Measurements from ENCODE around the gene TANC1.

The TANC1 gene

GRCh38 chr2:159010963-159011362 is 42.5 kb downstream of the TANC1 start:
- H3K36me3 Mint-ChIP-seq, result peaks cover 4% of the 10 kb centered on the region
- no peak overlapping the region for H3K4me3 Mint-ChIP-seq
- H3K27ac Mint-ChIP-seq, result no peak overlapping the region
- DNase-seq (ENCODE audit: low spot score in 2 of 2), result no peak
- ATAC-seq (ENCODE audit: low read depth), result no peak
- no peaks in the 10 kb centered on the region for H3K4me1 Mint-ChIP-seq
- H3K9me3 Mint-ChIP-seq, result peaks cover 13% of the 10 kb centered on the region
- H3K27me3 Mint-ChIP-seq, result peaks cover 3% of the 10 kb centered on the region

GRCh38 chr2:159012142-159012541 is 43.7 kb downstream of the TANC1 start:
- no peak for ATAC-seq (ENCODE audit: low read depth)
- Mint-ChIP-seq H3K4me1 (no peaks in the 10 kb centered on the region), H3K36me3 (peaks cover 7% of the 10 kb centered on the region)

GRCh38 chr2:159013103-159013502 is 44.7 kb downstream of the TANC1 start:
- H3K4me1 Mint-ChIP-seq, result no peaks in the 10 kb centered on the region
- DNase-seq (ENCODE audit: low spot score in 2 of 2) (no peak), ATAC-seq (ENCODE audit: low read depth) (no peak)
- peaks cover 3% of the 10 kb centered on the region for H3K27me3 Mint-ChIP-seq
- H3K27ac Mint-ChIP-seq, result no peak overlapping the region
- H3K9me3 Mint-ChIP-seq, result peaks cover 19% of the 10 kb centered on the region
- H3K4me3 Mint-ChIP-seq, result no peak overlapping the region
- peaks cover 7% of the 10 kb centered on the region for H3K36me3 Mint-ChIP-seq

More at GRCh38 chr2:159012142-159012541, 43.7 kb downstream of the TANC1 start:
- Mint-ChIP-seq H3K27ac (no peak overlapping the region), H3K27me3 (peaks cover 3% of the 10 kb centered on the region), H3K9me3 (peaks cover 19% of the 10 kb centered on the region), H3K4me3 (no peak overlapping the region)
- no peak for DNase-seq (ENCODE audit: low spot score in 2 of 2)

- peaks cover 7% of the 10 kb centered on the region for H3K36me3 Mint-ChIP-seq
- H3K9me3 Mint-ChIP-seq, result peaks cover 21% of the 10 kb centered on the region
- DNase-seq (ENCODE audit: low spot score in 2 of 2) (no peak), ATAC-seq (ENCODE audit: low read depth) (no peak)
- H3K27ac Mint-ChIP-seq, result no peak overlapping the region
- H3K4me1 Mint-ChIP-seq, result no peaks in the 10 kb centered on the region
- no peak overlapping the region for H3K4me3 Mint-ChIP-seq
- no peaks in the 10 kb centered on the region for H3K27me3 Mint-ChIP-seq
Measured at GRCh38 chr2:159015174-159015573, 46.7 kb downstream of the TANC1 start.

GRCh38 chr2:159015823-159016222 is 47.4 kb downstream of the TANC1 start:
- H3K27ac Mint-ChIP-seq, result no peak overlapping the region
- H3K27me3 Mint-ChIP-seq, result no peaks in the 10 kb centered on the region
- ATAC-seq (ENCODE audit: low read depth) (no peak), DNase-seq (ENCODE audit: low spot score in 2 of 2) (no peak)
- no peaks in the 10 kb centered on the region for H3K4me1 Mint-ChIP-seq
- H3K4me3 Mint-ChIP-seq, result no peak overlapping the region
- peaks cover 7% of the 10 kb centered on the region for H3K36me3 Mint-ChIP-seq
- H3K9me3 Mint-ChIP-seq, result peaks cover 21% of the 10 kb centered on the region

- Mint-ChIP-seq H3K36me3 (peaks cover 7% of the 10 kb centered on the region), H3K27me3 (no peaks in the 10 kb centered on the region), H3K27ac (no peak overlapping the region), H3K9me3 (peaks cover 21% of the 10 kb centered on the region), H3K4me1 (no peaks in the 10 kb centered on the region), H3K4me3 (no peak overlapping the region)
- ATAC-seq (ENCODE audit: low read depth), result no peak
- DNase-seq (ENCODE audit: low spot score in 2 of 2), result no peak
Measured at GRCh38 chr2:159017837-159018236, 49.4 kb downstream of the TANC1 start.

GRCh38 chr2:159019021-159019420 is 50.6 kb downstream of the TANC1 start:
- Mint-ChIP-seq H3K4me1 (no peaks in the 10 kb centered on the region), H3K27me3 (no peaks in the 10 kb centered on the region), H3K4me3 (no peak overlapping the region)

GRCh38 chr2:159022019-159022418 is 53.6 kb downstream of the TANC1 start:
- Mint-ChIP-seq H3K27ac (no peak overlapping the region), H3K27me3 (no peaks in the 10 kb centered on the region), H3K4me3 (no peak overlapping the region), H3K36me3 (no peaks in the 10 kb centered on the region), H3K4me1 (no peaks in the 10 kb centered on the region), H3K9me3 (peaks cover 3% of the 10 kb centered on the region)
- ATAC-seq (ENCODE audit: low read depth) (no peak), DNase-seq (ENCODE audit: low spot score in 2 of 2) (no peak)

More at GRCh38 chr2:159019021-159019420, 50.6 kb downstream of the TANC1 start:
- Mint-ChIP-seq H3K9me3 (peaks cover 18% of the 10 kb centered on the region), H3K36me3 (peaks cover 7% of the 10 kb centered on the region), H3K27ac (no peak overlapping the region)
- DNase-seq (ENCODE audit: low spot score in 2 of 2), result no peak
- no peak for ATAC-seq (ENCODE audit: low read depth)

GRCh38 chr2:159026170-159026569 is 57.7 kb downstream of the TANC1 start:
- H3K4me1 Mint-ChIP-seq, result no peaks in the 10 kb centered on the region
- no peaks in the 10 kb centered on the region for H3K9me3 Mint-ChIP-seq
- no peak overlapping the region for H3K27ac Mint-ChIP-seq

GRCh38 chr2:159028776-159029175 is 60.3 kb downstream of the TANC1 start:
- Mint-ChIP-seq H3K4me3 (no peak overlapping the region), H3K36me3 (no peaks in the 10 kb centered on the region), H3K9me3 (no peaks in the 10 kb centered on the region), H3K27ac (no peak overlapping the region), H3K27me3 (peaks cover 1% of the 10 kb centered on the region), H3K4me1 (no peaks in the 10 kb centered on the region)
- no peak for DNase-seq (ENCODE audit: low spot score in 2 of 2)
- ATAC-seq (ENCODE audit: low read depth), result no peak

More at GRCh38 chr2:159026170-159026569, 57.7 kb downstream of the TANC1 start:
- Mint-ChIP-seq H3K36me3 (no peaks in the 10 kb centered on the region), H3K27me3 (peaks cover 1% of the 10 kb centered on the region), H3K4me3 (no peak overlapping the region)
- no peak for DNase-seq (ENCODE audit: low spot score in 2 of 2)
- no peak for ATAC-seq (ENCODE audit: low read depth)

GRCh38 chr2:159029936-159030335 is 61.5 kb downstream of the TANC1 start:
- Mint-ChIP-seq H3K4me3 (no peak overlapping the region), H3K4me1 (no peaks in the 10 kb centered on the region), H3K27ac (no peak overlapping the region), H3K9me3 (no peaks in the 10 kb centered on the region), H3K27me3 (peaks cover 1% of the 10 kb centered on the region), H3K36me3 (no peaks in the 10 kb centered on the region)
- no peak for DNase-seq (ENCODE audit: low spot score in 2 of 2)
- no peak for ATAC-seq (ENCODE audit: low read depth)

GRCh38 chr2:159030674-159031380 is 62.4 kb downstream of the TANC1 start:
- ATAC-seq (ENCODE audit: low read depth) (no peak), DNase-seq (ENCODE audit: low spot score in 2 of 2) (no peak)
- no peak overlapping the region for H3K4me3 Mint-ChIP-seq
- H3K36me3 Mint-ChIP-seq, result no peaks in the 10 kb centered on the region
- H3K4me1 Mint-ChIP-seq, result no peaks in the 10 kb centered on the region
- no peaks in the 10 kb centered on the region for H3K9me3 Mint-ChIP-seq
- no peak overlapping the region for H3K27ac Mint-ChIP-seq
- H3K27me3 Mint-ChIP-seq, result peaks cover 1% of the 10 kb centered on the region

- DNase-seq (ENCODE audit: low spot score in 2 of 2) (no peak), ATAC-seq (ENCODE audit: low read depth) (no peak)
- H3K9me3 Mint-ChIP-seq, result no peaks in the 10 kb centered on the region
- no peak overlapping the region for H3K27ac Mint-ChIP-seq
- H3K27me3 Mint-ChIP-seq, result peaks cover 1% of the 10 kb centered on the region
- H3K4me3 Mint-ChIP-seq, result no peak overlapping the region
- no peaks in the 10 kb centered on the region for H3K4me1 Mint-ChIP-seq
- no peaks in the 10 kb centered on the region for H3K36me3 Mint-ChIP-seq
Measured at GRCh38 chr2:159032146-159032545, 63.7 kb downstream of the TANC1 start.

GRCh38 chr2:159032580-159032979 is 64.1 kb downstream of the TANC1 start:
- no peak overlapping the region for H3K4me3 Mint-ChIP-seq
- H3K4me1 Mint-ChIP-seq, result no peaks in the 10 kb centered on the region
- H3K27me3 Mint-ChIP-seq, result peaks cover 1% of the 10 kb centered on the region
- H3K9me3 Mint-ChIP-seq, result peaks cover 1% of the 10 kb centered on the region
- no peak overlapping the region for H3K27ac Mint-ChIP-seq
- ATAC-seq (ENCODE audit: low read depth) (no peak), DNase-seq (ENCODE audit: low spot score in 2 of 2) (no peak)
- H3K36me3 Mint-ChIP-seq, result no peaks in the 10 kb centered on the region

GRCh38 chr2:159034713-159035112 is 66.3 kb downstream of the TANC1 start:
- no peaks in the 10 kb centered on the region for H3K36me3 Mint-ChIP-seq
- H3K4me3 Mint-ChIP-seq, result no peak overlapping the region
- no peak for DNase-seq (ENCODE audit: low spot score in 2 of 2)
- peaks cover 4% of the 10 kb centered on the region for H3K4me1 Mint-ChIP-seq
- peaks cover 5% of the 10 kb centered on the region for H3K9me3 Mint-ChIP-seq
- no peak overlapping the region for H3K27ac Mint-ChIP-seq
- H3K27me3 Mint-ChIP-seq, result no peaks in the 10 kb centered on the region
- ATAC-seq (ENCODE audit: low read depth), result no peak

Data from memory B cell (primary cell).